Measurements from ENCODE around the gene SALL1.

SALL1 gene

GRCh38 chr16:51141106-51141505 lies 10.0 kb downstream of the SALL1 start:
- H3K4me3 ChIP-seq (ENCODE audit: low read depth, low read length) = no peak overlapping the region
- TF ChIP-seq CTCF (IDR thresholded peaks at IDR 0.05; ENCODE audit: low read depth, low read length) = no peak

- no peak overlapping the region for H3K4me3 ChIP-seq (ENCODE audit: low read depth, low read length)
- TF ChIP-seq CTCF (IDR thresholded peaks at IDR 0.05; ENCODE audit: low read depth, low read length) = no peak
These were observed 11.0 kb downstream of the SALL1 start for GRCh38 chr16:51140112-51140511.

- H3K4me3 ChIP-seq (ENCODE audit: low read depth, low read length) = no peak overlapping the region
- TF ChIP-seq CTCF (IDR thresholded peaks at IDR 0.05; ENCODE audit: low read depth, low read length) = no peak
These were observed 11.5 kb downstream of the SALL1 start for GRCh38 chr16:51139568-51139967.

GRCh38 chr16:51138178-51138577 lies 12.9 kb downstream of the SALL1 start:
- H3K4me3 ChIP-seq (ENCODE audit: low read depth, low read length) = no peak overlapping the region
- no peak for TF ChIP-seq CTCF (IDR thresholded peaks at IDR 0.05; ENCODE audit: low read depth, low read length)

- TF ChIP-seq CTCF (IDR thresholded peaks at IDR 0.05; ENCODE audit: low read depth, low read length) = no peak
- no peak overlapping the region for H3K4me3 ChIP-seq (ENCODE audit: low read depth, low read length)
These were observed 14.0 kb downstream of the SALL1 start for GRCh38 chr16:51137097-51137496.

GRCh38 chr16:51134876-51135275 lies 16.2 kb downstream of the SALL1 start:
- no peak overlapping the region for H3K4me3 ChIP-seq (ENCODE audit: low read depth, low read length)
- no peak for TF ChIP-seq CTCF (IDR thresholded peaks at IDR 0.05; ENCODE audit: low read depth, low read length)

- H3K4me3 ChIP-seq (ENCODE audit: low read depth, low read length) = no peak overlapping the region
- no peak for TF ChIP-seq CTCF (IDR thresholded peaks at IDR 0.05; ENCODE audit: low read depth, low read length)
These were observed 16.7 kb downstream of the SALL1 start for GRCh38 chr16:51134269-51134812.
